Stimulated activated CD8-positive, alpha-beta memory T cell treated with anti-CD3 and anti-CD28 coated beads, Interleukin-15, amount 100 ng/mL, for 24 hours (primary cell): ENCODE results near the gene ADRA2B.

Experiments used
- DNase-seq: peaks from one replicate; pipeline ENCODE4 v3.0.0-alpha.2; 2020; ENCODE audit warnings: low read depth

Gene ADRA2B

GRCh38 chr2:96116879-96117533 lies 635 bp upstream of the ADRA2B start:
- DNase-seq = peak; percentile 45

GRCh38 chr2:96115631-96116423 lies 544 bp downstream of the ADRA2B start:
- DNase-seq = no peak

GRCh38 chr2:96114903-96115581 lies 1.3 kb downstream of the ADRA2B start:
- DNase-seq = no peak

GRCh38 chr2:96114546-96114902 lies 1.8 kb downstream of the ADRA2B start:
- DNase-seq = no peak

GRCh38 chr2:96113951-96114350 lies 2.4 kb downstream of the ADRA2B start:
- no peak for DNase-seq

GRCh38 chr2:96113367-96113677 lies 3.0 kb downstream of the ADRA2B start:
- no peak for DNase-seq

GRCh38 chr2:96112501-96113366 lies 3.6 kb downstream of the ADRA2B start:
- no peak for DNase-seq

GRCh38 chr2:96111823-96112500 lies 4.4 kb downstream of the ADRA2B start:
- no peak for DNase-seq

GRCh38 chr2:96111257-96111640 lies 5.1 kb downstream of the ADRA2B start:
- no peak for DNase-seq

- DNase-seq = no peak
Observed at GRCh38 chr2:96110621-96111256, 5.6 kb downstream of the ADRA2B start.

- no peak for DNase-seq
Observed at GRCh38 chr2:96109931-96110511, 6.3 kb downstream of the ADRA2B start.

GRCh38 chr2:96109361-96109680 lies 7.0 kb downstream of the ADRA2B start:
- no peak for DNase-seq

- DNase-seq = no peak
Observed at GRCh38 chr2:96108541-96109360, 7.6 kb downstream of the ADRA2B start.

- no peak for DNase-seq
Observed at GRCh38 chr2:96108151-96108540, 8.2 kb downstream of the ADRA2B start.

- no peak for DNase-seq
Observed at GRCh38 chr2:96107708-96108065, 8.7 kb downstream of the ADRA2B start.

GRCh38 chr2:96106991-96107707 lies 9.2 kb downstream of the ADRA2B start:
- no peak for DNase-seq

GRCh38 chr2:96105994-96106715 lies 10.2 kb downstream of the ADRA2B start:
- no peak for DNase-seq

GRCh38 chr2:96105152-96105915 lies 11.0 kb downstream of the ADRA2B start:
- DNase-seq = no peak
